ENCODE measurements around the gene STARD3.
A peak's percentile ranks its signal among the peaks of the same experiment; 100 is the strongest.
"Not testable (repeated sequence)": the region's sequence is repeated elsewhere in the genome, so short reads cannot be mapped to it uniquely, and the experiment has no call there.

The STARD3 gene

DNA sequence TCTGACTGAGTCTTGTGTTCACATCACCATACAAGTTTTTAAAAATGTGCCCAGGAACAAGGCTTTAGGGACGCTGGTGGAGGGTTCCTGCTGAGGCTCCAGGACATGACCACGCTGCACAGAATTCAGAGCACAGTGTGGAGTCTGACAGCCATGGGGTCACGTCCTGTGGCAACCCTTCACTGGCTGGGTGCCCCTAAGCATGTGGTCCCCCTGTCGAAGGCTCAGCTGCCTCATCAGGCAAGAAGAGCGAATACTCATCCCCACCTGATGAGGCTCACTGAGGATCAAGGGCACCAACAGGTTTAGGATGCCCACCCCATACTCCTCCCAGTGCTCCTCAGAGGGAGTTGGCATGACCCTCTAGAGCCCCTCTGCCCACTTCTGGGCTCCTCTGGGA lies 37.2 kb downstream of the STARD3 start:
- no peak for DNase-seq

DNA sequence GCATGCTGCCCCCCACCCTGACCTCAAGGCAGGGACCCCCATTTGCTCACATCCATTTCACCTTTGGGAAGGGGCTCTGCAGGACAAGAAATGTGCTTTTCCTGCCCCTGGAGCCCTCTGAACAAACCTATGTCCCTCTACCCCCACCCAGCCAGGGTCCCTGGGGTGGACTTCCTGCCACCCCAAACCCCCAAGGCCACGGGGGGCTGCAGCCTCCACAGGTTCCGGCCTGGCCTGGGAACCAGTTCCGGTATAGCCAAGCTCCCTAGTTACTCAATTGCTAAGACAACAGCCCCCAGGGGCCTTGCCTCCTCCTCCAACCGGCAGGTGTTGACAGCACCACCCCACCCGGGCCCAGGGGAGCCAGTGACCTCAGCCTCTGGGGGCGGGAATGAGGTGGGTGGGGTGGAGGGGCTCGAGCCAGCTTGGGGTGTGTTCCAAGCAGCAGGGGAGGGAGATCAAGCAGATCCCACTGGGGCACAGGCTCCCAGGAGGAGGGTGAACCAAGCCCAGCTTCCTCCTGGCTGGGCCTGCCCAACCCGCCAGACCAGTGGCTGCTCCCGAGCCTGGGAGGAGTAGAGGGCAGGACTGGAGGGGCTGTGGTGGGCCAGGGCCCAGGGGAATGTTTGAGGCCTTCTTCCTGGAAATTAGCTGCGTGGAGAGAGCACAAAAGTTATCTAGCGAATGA lies 37.9 kb downstream of the STARD3 start:
- DNase-seq = peak; percentile 12 to 53

DNA sequence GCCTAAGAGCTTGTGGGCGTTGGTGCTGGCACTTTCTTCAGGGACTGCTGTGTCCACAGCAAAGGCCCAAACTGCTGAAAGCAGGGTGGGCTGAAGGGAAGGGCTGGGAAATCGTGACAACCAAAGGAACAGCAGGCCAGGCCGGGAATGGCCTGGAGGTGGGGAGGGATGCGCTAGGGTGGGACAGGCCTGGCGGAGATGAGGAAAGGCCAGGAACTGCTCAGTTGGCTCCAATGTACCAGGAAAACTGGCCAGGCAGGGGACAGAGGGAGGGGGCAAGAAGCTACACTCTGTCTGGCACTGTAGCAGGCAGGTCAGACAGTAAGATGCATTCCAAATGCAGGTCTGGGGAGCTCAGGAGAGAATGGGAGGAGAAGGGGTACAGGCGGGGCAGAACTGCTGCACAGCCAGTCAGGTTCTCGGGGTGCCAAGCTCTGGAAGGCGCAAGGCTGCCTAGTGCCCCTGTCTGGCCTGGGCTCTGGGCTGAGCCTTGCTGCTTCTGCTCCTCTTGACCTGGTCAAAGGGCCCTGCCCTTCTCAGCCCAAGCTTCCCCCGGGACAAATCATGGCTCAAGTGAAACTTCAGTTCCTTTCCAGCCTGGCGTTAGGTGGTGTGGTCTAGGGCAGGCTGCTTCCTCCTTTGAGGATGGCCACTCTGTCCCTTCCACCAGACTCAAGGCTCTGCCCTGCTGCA lies 38.6 kb downstream of the STARD3 start:
- no peak for DNase-seq

DNA sequence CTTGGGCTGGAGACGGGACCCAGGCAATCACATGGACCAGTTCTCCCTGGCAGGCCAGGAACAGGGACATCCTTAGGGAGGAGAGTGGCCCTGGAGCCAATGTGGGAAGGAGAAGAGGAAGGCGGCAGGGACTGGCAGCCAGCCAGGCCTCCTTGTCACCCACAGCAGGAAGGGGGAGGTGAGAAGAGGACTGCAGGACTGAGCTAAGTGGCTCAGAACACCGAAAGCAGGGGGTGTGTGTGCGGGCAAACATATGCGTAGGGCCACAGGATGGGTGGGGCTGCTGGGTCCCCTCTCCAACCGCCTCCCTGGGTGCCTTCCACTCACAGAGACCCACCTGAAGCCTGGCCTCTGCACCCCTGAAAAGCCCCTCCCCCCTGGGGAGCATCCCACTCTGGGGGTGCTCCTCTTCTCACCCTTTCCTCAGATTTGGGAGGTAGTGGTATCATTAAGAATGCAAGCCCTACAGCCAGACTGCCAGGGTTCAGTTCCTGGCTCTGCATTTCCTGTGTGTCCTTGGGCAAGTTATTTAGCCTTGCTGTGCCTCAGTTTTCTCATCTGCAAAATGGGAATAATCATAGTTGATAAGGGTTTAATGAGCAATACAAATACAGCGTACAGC lies 39.4 kb downstream of the STARD3 start:
- DNase-seq = peak; percentile 57 to 61

DNA sequence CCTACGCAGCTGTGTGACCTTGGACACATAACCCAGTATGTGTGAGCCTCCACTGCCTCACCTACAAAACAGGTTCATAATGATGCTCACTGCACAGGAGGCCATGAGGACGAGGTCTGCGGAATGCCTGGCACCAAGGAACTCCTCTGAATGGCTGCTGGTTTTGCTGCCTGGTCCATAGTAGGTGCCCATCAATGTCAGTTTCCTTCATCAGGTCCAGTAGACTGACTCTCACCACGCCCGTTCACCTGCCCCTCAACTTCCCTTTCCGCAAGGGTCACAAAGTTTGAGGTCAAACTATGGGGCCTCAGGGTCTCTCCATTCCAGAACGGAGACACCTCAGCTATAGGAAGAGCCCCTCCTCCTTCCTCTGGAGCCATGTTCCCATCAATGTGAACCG lies 40.1 kb downstream of the STARD3 start:
- no peak for DNase-seq

DNA sequence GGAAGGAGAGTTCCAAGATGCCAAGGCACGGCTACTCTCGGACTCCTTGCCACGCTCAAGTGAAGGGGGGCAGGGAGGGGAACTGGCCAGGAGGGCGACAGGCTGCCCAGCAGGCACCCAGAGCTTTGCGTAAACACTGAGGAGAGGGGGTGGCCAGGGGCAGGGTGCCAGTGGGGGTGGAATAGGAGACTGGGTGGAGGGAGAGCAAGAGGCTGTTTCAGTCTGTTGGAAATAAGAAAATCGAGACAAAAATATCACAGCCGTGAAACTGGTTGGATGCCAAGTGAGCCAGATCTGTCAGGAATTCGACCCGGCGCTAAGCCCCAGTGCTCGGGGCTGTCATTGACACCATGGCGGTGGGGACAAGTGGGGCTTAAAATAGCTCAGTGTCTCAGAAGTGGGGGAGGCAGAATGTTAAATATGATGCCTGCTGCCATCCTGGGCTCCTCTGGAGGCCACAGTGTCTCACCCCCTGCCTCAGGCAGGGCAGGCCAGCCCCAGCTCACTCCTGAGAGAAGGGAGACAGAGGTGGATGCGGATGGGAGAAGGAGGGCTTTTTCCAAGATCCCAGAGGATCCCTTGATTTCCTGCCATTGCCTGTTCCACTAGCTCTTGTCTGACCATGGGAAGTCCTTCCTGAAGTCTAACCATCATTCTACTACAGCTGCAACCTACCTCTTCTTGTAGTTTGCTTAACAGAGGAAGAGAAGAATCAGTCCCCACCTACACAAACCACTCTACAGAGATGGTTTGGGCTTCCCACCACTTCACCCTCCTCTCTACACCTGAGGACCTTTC lies 40.8 kb downstream of the STARD3 start:
- DNase-seq = peak in 1 of 2 experiments; percentile 21

DNA sequence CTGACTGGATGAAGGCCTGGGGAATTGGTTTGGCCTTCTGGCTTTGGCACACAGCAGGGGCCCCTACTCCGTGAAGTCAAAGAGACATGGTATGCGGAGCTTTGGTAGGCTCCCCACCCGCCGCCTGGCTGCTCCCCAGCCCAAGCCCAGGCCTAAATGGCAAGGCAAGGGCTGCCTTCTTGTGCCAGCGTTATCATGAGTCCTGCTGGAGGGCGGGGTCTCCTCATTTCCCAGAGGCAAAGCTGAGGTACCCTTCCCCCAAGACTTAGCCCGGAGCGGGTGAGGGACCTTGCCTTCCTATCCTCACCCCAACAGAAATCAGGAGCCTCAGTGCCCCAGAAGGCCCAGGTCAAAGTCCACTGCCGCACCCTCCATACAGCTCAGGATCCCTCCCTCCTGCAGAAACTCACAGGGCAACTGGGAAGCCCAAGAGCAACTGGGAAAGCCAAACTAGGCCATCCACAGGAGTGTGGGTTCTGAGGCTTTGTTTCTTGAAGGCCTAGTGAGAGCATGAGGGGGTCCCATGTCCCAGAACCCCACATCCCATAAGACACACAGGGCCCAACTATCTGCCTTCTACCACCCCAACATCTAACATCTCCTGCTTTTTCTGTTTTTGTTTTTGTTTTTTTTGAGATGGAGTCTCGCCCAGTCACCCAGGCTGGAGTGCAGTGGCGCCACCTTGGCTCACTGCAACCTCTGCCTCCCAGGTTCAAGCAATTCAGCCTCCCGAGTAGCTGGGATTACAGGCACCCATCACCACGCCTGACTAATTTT lies 41.6 kb downstream of the STARD3 start:
- DNase-seq = no peak

DNA sequence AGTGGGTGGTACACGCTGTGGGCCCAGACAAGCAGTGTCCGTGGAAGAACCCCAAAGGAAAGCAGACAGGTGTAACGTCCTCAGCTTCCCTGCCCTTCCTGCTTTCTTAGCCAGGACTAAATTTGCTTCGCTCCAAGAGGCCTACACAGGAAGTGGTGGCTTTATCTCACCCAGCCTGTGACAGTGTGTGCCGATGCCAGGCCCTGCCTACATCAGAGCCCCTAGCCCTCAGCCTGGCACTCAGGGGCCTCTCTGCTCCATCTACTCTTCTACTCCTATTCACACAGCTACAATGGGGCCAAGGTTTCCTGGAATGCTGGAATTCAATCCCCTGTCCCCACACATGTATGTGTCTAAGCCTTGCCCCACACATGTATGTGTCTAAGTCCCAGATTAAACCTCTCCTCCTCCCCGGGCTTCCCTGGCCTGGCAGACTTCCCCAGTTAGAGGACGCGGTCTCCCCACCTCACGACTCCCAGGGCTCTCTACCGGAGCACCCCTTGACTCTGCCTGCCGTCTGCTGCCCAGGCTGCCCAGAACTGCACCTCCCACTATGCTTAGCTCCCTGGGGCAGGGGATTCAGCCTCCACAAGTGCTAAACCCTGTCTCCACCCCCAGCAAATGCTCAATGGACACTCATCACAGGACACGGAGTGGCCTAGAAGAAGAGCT lies 42.7 kb downstream of the STARD3 start:
- DNase-seq = no peak

DNA sequence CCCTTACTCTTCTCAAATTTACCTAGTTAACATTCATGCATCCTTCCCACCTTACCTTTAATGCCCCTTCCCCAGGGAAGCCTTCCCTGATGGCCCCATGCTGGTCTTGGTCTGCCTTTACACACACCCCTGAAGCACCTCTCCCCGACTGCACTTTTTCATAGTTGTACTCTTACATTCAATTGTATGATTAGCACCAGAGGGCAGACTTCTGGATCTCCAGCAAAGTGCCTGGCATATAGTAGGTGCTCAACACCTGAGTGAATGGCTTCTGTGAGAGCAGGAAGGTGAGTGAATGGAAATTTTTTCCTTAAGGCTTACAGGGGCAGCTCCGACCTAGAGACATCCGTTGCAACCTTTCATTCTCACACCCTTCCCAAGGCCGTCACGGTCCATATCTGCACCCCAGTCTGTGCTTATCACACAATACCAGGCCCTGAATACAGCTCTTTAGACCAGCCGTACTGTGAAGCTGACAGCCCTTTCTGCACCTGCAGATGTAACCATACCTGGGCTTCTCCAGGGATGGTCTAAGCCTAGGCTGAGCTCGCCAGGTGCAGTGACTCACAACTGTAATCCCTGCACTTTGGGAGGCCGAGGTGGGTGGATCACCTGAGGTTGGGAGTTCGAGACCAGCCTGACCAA lies 46.5 kb downstream of the STARD3 start:
- no peak for DNase-seq

DNA sequence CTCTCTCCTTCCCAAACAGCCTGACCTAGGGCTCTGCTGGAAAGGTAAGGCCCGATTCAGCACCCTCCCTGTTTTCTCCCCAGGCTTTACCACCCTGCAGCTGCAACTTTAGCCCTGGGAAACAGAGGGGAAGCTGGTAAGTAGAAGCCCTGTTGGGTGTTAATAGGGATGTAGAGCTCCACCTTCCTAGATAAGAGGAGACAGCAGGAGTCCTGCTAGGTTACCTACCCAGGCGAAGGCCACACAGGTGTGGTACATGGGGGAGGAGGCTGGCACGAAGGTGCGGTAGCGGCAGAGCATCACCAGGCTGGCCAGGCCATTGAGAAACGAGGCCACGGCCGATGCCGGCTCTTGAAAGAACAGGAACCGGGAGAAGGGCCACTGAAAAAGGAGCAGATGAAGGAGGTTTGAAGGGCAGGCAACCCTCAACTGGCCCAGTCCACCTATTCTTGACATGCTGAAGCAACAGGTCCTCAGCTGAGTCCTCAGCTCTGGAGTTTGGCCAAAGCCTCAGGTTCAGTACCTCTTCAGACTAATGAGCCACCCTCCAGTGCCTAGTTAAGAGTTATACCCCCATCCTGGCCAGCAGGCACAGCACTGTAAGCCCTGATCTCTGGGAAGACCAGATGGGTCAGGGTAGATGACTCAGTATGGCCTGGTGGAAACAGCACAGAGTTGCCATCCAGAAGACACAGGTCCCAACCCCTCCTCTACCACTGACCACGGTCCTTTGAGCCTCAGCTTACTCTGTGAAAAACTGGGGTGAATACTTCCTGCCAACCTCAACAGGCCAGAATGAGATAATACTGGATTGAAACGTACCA lies 47.6 kb downstream of the STARD3 start:
- no peak for DNase-seq

DNA sequence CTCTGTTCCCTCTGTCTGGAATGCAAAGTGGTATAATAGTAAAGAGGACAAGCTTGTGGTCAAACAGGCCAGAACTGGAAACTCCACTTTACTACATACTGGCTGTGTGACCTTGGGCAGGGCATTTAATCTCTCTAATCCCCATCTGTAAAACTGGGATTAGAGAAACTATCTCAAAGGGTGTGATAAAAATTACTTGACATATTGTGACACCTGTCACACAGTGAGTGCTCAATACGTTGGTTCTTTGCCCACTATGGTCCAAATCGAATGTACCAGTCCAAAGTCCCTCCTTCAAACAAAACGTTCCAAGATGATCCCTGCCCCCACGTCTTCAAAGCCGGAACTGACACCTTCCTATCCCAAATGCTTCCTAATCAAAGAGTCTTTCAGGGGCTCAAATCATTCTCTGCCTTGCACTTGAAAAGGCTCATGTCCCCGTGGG lies 50.2 kb downstream of the STARD3 start:
- no peak for DNase-seq

DNA sequence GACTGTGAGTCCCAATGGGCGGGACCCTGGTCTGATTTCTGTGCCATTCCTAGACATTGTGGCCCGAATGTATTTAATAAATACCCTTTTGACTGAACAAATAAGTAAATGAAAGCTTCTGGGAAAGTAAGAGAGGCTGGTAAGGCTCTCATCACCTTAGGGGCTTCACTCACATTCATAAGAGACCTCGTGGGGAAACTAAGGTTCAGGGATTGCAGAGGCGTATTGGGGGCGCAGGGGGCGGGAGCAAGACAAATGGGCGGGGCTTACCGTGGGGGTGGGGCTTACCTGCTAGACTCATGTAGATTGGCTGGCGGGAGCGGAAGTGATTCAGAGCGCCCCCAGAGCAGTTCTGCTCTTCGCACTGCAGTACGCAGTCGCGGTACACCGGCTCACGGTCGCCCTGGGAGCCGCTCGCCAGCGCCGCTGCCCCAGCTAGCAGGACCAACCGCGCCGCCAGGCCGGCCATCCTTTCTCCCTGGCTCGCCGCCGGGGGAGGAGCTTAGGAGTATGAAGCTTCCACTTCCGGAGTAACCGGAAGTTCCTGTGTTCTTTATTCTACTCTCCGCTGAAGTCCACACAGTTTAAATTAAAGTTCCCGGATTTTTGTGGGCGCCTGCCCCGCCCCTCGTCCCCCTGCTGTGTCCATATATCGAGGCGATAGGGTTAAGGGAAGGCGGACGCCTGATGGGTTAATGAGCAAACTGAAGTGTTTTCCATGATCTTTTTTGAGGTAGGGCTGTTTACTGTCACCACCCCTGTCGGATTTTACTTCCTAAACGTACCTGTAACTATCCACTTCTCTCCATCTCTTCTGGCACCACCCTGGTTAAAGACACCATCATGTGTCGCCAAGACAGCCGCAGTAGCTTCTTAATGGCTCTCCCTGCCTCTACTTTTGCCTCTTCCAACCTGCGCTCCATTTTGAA lies 50.9 kb downstream of the STARD3 start, which contains the start of gene PGAP3:
PGAP3 (minus strand) TSS at position 512 of the 929 bp plus-strand sequence; CDS start at position 469, 43 bp downstream.
- peak; percentile 84 to 96 for DNase-seq

DNA sequence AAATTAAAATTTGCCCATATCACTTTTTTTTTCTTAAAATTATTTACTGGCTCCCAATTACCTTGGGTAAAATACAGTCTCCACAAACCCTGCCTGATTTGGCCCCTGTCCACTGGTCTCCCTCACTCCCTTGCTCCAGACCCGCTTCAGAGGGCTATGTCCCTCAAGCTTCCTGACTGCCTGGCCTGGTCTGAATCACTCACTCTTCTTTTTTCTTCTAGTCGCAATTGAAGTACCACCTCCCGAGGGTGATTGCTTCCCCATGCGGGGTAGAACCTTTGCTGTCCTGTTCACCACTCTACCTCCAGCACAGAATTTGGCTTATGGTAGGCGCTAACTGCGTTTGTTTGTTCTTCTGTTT lies 51.5 kb downstream of the STARD3 start:
- DNase-seq = no peak

DNA sequence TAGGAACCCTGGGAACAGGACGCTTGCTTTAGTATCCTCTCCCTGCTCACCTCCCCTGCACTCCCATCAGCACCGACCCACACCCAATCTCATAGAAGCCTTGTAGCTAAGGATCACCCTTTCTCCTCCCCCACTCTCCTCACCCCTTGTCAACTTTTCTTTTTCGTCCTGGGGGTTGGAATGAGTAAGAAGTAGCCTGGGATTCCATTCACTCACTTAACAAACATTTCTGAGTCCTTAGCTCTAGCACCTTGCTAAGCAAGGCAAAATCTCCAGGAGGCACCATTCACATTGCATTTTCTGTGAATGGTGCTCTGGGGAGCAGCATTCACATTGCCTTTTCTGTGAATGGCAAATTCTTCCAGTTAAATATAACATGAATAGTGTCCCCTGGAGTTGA lies 52.0 kb downstream of the STARD3 start:
- no peak for DNase-seq

DNA sequence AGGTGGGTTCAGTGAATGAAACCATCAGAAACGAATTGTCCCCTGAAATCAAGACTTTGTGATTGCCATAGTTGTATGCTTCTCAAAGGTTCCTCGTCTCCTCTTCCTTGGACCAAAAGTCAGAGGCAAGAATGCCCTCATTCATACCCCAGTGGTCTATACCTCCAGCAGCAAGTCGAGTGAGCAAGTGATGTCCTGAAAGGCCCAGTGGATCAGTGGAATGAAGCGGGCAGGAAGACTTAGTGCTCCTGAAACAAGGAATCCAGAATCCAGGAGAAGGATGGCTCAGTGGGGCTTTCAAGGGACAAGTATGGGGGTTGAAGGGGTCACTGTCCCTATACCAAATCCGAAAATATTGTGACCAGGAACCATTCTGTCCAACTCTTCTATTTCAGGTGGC lies 57.6 kb downstream of the STARD3 start:
- DNase-seq = no peak

DNA sequence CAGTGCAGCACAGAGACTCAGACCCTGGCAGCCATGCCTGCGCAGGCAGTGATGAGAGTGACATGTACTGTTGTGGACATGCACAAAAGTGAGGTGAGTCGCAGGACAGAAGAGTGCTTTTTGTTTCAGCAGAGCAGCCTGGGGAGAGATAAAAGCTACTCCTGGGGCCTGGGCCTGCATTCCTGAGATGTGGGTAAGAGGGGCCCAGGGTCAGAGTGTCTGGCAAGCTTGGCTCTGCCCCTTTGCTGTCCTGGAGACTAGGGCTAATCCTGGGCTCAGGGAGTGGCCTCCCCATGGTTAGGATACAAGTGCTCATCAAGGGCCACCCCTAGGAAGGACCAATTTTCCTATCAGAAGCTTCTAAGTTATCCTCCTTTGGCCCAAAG lies 58.1 kb downstream of the STARD3 start:
- no peak for DNase-seq

DNA sequence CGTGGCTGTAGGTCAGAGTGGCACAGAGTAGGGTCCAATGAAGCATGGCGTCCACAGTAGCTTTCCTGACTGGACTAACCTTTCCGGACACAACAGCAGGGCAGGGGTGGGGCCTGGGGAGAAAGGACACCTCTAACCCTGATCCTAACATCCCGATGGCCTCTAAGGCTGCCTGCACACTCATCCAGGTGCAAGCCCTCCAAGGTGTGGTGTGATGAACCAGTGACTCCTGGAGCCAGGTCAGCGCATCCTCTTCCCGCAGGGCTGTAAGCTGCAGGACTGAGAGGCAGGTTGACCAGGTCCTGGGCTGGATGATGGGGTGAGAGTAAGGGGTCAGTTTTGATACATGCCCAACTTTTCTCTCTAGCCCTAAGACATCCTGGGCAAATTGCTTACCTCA lies 59.8 kb downstream of the STARD3 start:
- no peak for DNase-seq

DNA sequence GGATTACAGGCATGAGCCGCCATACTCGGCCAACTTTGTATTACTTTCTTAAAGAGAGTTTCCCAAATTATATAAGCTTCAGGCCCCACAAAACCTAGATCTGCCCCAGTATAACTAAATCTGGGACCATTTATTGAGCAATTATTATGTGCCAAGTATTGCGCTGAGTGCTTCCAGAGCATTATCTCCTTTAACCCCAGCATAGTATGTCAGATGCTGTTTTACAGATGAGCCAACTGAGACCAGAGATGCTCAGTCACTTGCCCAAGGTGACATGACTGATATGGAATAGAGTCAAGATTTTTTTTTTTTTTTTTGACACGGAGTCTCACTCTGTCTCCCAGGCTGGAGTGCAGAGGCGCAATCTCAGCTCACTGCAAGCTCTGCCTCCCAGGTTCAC lies 61.0 kb downstream of the STARD3 start:
- no peak for DNase-seq

DNA sequence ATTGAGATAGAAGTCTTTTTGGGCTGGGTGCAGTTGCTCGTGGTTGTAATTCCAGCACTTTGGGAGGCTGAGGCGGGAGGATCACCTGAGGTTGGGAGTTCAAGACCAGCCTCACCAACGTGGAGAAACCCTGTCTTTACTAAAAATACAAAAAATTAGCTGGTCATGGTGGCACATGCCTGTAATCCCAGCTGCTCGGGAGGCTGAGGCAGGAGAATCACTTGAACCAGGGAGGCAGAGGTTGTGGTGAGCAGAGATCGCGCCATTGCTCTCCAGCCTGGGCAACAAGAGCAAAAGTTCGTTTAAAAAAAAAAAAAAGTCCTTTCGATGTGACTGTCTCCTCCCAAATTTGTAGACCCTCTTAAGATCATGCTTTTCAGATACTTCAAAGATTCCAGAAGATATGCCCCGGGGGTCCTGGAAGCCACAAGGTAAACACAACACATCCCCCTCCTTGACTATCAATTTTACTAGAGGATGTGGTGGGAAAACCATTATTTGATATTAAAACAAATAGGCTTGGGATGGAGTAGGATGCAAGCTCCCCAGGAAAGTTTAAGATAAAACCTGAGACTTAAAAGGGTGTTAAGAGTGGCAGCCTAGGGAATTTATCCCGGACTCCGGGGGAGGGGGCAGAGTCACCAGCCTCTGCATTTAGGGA lies 62.3 kb downstream of the STARD3 start:
- DNase-seq = not testable (repeated sequence)
